Hematopoietic multipotent progenitor cell (in vitro differentiated cells): Measurements from ENCODE around the gene DPM1. TPM values are rescaled to one million over a fixed set of nuclear protein-coding genes. Genes with fewer than 3 reads are reported as not detected.

Experiments used
- DNase-seq, 3 donors: peaks; one replicate each; pipeline ENCODE4 v3.0.0-alpha.2; 2011 to 2015; ENCODE audit warnings: low read depth in 2 of 3, low spot score in 2 of 3
- total RNA-seq: library from RNA; depleted of rRNA; stranded (reverse); fragments of >200 nt; gene quantifications from one replicate; pipeline ENCODE4 v1.2.3, GENCODE V29; 2012

Gene DPM1
- total RNA-seq, 1 donor, result 13.7 TPM

GRCh38 chr20:50932016-50932485, 26.3 kb downstream of the DPM1 start:
- DNase-seq, result no peak

- DNase-seq, result peak; percentile 90 to 97 (median 97)
These were observed 26.9 kb downstream of the DPM1 start, which contains the start of gene ADNP for GRCh38 chr20:50931306-50932015. ADNP (minus strand) TSS chr20:50931437; CDS start chr20:50903996, 27,441 bp downstream.

DNA sequence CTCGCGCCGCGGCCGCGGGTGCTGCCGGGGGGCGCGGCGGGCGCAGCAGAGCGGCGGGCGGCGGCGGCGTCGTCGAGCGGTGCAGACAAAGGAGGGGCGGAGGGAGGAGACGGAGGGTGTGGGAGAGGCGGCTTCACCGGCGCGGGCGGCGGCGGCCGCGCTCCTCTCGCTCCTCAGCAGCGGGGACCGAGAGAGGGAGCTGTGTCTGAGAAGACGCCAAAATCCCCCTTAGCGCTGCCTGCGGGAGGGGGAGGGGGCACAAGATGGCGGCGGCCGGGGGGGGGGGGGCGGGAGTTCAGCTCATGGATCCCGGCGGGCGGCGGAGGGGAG, 27.4 kb downstream of the DPM1 start:
- DNase-seq, result no peak

GRCh38 chr20:50930139-50930975, 28.0 kb downstream of the DPM1 start:
- no peak for DNase-seq

GRCh38 chr20:50929299-50930138, 28.8 kb downstream of the DPM1 start:
- DNase-seq, result peak; percentile 77 to 98 (median 97)

- no peak for DNase-seq
These were observed 29.9 kb downstream of the DPM1 start for GRCh38 chr20:50928469-50928868.

DNA sequence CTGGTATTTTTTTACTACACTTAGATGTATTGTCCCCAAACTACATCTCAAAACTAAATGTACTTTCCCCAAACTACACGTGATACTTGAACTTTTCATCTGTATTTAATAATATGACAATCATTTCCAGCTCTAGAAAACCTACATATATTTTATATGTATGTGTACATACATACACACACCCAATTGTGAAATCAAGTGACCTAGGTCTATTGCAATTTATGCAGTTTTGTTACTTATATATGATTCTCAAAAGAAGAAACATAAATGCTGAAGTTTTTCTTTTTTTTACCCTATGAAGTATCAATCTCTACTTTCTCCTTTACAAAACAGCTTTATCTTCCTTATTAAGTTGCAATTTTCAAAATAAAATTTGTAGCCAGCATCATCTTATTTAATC, 31.8 kb downstream of the DPM1 start:
- no peak for DNase-seq

GRCh38 chr20:50924261-50924920, 33.9 kb downstream of the DPM1 start:
- no peak for DNase-seq

- no peak for DNase-seq
These were observed 36.4 kb downstream of the DPM1 start for GRCh38 chr20:50921803-50922501.

- peak in 2 of 3 donors; percentile 44 to 58 for DNase-seq
These were observed 37.3 kb downstream of the DPM1 start for GRCh38 chr20:50920997-50921396.

DNA sequence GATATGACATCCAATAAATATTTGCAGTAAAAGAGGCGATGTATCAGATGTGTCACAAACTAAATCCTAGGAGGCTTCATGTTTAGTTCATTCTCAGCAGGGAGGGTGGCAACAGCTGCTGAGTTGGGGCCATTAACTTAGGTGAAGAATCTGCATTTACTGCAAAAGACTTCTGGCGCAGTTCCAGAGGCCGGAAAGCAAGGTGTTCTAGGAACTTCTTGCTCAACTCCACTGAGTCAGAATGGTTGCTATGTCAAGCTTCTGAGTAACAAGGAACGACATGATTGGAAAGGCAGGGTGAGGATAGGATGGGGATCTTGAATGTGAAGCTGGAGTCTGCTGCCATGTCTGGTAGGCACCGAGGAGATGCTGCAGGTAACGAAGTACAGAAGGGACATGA, 38.8 kb downstream of the DPM1 start:
- DNase-seq, result no peak

GRCh38 chr20:50918403-50918802, 39.9 kb downstream of the DPM1 start:
- no peak for DNase-seq

- no peak for DNase-seq
These were observed 41.4 kb downstream of the DPM1 start for GRCh38 chr20:50916934-50917333.

- no peak for DNase-seq
These were observed 42.1 kb downstream of the DPM1 start for GRCh38 chr20:50916257-50916656.

DNA sequence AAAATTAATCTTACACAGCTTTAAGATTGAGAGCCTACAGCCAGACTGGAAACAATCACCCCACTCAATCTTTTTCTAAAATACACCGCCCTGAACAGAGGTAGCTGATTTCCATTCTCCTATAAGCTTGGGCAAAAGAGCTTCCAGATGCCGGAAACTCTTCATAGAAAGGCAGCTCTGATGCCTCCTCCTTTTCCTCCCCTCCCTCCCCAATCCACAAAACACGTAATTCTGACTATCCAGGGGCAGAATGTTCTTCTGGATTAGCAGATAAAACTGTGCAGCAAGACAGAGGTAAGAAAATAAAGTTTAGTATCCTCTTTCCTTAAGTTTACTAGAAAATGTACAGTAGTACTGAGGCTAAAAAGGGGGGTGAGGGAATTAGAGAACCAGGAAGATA, 42.9 kb downstream of the DPM1 start:
- no peak for DNase-seq

DNA sequence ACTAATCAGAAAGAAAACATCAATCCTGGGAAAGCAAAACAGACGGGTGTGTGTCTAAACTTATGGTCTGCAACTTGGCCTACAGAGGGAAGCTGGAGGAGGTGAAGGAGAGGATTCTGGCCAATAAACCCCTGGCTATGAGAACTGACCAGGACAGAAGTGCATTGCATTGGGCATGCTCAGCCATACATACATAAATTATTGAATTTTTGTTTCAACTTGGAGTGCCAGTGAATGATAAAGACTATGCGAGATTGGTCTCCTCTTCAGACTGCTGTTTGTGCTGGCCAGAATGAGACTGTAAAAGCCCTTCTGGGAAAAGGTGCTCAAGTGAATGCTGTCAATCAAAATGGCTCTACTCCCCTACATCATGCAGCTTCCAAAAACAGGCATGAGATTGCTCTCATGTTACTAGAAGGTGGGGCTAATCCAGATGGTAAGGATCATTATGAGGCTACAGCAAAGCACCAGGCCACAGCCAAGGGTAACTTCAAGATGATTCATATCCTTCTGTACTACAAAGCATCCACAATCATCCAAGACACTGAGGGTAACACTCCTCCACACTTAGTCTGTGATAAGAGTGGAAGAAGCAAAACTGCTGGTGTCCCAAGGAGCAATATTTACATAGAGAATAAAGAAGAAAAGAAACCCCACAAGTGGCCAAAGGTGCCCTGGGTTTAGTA, 44.5 kb downstream of the DPM1 start:
- DNase-seq, result no peak

DNA sequence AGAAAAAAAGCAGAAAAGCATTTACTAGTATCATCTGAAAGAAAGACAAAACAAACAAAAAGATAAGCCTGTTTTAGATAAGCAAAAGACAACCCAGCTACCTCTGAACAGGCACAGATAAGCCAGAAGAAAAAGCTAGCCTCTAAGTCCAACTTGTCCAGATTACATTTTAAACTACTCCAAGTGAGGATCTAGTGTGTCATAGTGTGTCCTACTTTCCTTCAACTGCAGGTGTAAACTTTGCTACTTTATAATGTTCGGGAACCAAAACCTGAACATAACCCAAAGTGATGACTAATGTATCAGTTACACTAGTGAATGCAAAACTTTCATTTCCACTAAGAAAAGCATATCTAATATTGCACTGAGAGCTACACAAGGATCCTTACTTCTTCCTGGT, 46.6 kb downstream of the DPM1 start:
- no peak for DNase-seq

GRCh38 chr20:50911030-50911429, 47.3 kb downstream of the DPM1 start:
- DNase-seq, result no peak

DNA sequence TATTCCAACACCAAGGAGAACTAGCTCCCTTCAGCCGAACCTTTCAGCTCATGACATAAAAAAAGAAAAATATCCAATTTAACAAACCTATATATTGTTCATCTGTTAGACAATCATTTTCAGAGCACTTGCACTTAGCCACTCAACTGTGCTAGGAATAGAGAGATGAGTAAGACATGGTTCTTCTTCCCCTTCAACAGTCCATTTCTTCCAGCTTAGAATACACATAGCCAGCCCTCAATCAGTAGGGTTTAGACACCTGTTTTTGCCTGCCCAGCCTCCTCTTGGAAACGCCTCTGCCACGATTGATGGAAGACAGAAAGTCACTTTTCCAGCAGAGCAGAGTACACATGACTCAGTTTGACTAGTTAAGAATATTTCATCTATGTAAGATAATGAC, 48.9 kb downstream of the DPM1 start:
- no peak for DNase-seq
